Effector CD4-positive, alpha-beta T cell (primary cell): Measurements from ENCODE around the gene KIAA1217.

Source experiments
- DNase-seq: peaks from one replicate; pipeline ENCODE4 v3.0.0-alpha.2; 2020

KIAA1217 gene

GRCh38 chr10:24242562-24242961 is 33.6 kb downstream of the KIAA1217 start:
- no peak for DNase-seq

GRCh38 chr10:24246365-24246764 is 37.4 kb downstream of the KIAA1217 start:
- DNase-seq, result no peak

- DNase-seq, result no peak
Observed at GRCh38 chr10:24247841-24248240, 38.9 kb downstream of the KIAA1217 start.

- no peak for DNase-seq
Observed at GRCh38 chr10:24249829-24250415, 41.0 kb downstream of the KIAA1217 start.

- no peak for DNase-seq
Observed at GRCh38 chr10:24251547-24251946, 42.6 kb downstream of the KIAA1217 start.

GRCh38 chr10:24254180-24254579 is 45.2 kb downstream of the KIAA1217 start:
- DNase-seq, result no peak

GRCh38 chr10:24255115-24255880 is 46.4 kb downstream of the KIAA1217 start:
- no peak for DNase-seq

GRCh38 chr10:24255881-24256311 is 47.0 kb downstream of the KIAA1217 start:
- no peak for DNase-seq

GRCh38 chr10:24256619-24257107 is 47.7 kb downstream of the KIAA1217 start:
- no peak for DNase-seq

- DNase-seq, result no peak
Observed at GRCh38 chr10:24257588-24257987, 48.6 kb downstream of the KIAA1217 start.

GRCh38 chr10:24259365-24260130 is 50.6 kb downstream of the KIAA1217 start:
- DNase-seq, result no peak

- no peak for DNase-seq
Observed at GRCh38 chr10:24261627-24262026, 52.7 kb downstream of the KIAA1217 start.

GRCh38 chr10:24262929-24263590 is 54.1 kb downstream of the KIAA1217 start:
- DNase-seq, result no peak

- no peak for DNase-seq
Observed at GRCh38 chr10:24269476-24269875, 60.5 kb downstream of the KIAA1217 start.

GRCh38 chr10:24272374-24272773 is 63.4 kb downstream of the KIAA1217 start:
- no peak for DNase-seq

GRCh38 chr10:24277277-24277676 is 68.3 kb downstream of the KIAA1217 start:
- no peak for DNase-seq

GRCh38 chr10:24277771-24278170 is 68.8 kb downstream of the KIAA1217 start:
- DNase-seq, result no peak

GRCh38 chr10:24278176-24278889 is 69.4 kb downstream of the KIAA1217 start:
- no peak for DNase-seq

GRCh38 chr10:24279166-24279565 is 70.2 kb downstream of the KIAA1217 start:
- DNase-seq, result no peak

GRCh38 chr10:24287559-24288195 is 78.7 kb downstream of the KIAA1217 start:
- no peak for DNase-seq

- DNase-seq, result no peak
Observed at GRCh38 chr10:24288581-24288980, 79.6 kb downstream of the KIAA1217 start.

- DNase-seq, result no peak
Observed at GRCh38 chr10:24289235-24289634, 80.3 kb downstream of the KIAA1217 start.
